Motor neuron (in vitro differentiated cells): ENCODE measurements around the gene ARID2. TPM values are rescaled to one million over a fixed set of nuclear protein-coding genes. Genes with fewer than 3 reads are reported as not detected.

Experiments
- ATAC-seq, 8 experiments: fragments of 200-7000 bp; cut with Tn5 transposase; replicated peaks in 6 of 8; 2 replicates each; pipeline ENCODE4 v1.8.0; 2021; ENCODE audit warnings: mild to moderate bottlenecking in 8 of 8, moderate library complexity in 8 of 8
- H3K27ac ChIP-seq, 2 donors: fragments of 250-450 bp; sonication (Bioruptor Pico); 2 replicates each; pipeline ENCODE4 v1.9.0; 2021; ENCODE audit warnings: antibody characterized with exemption in 2 of 2, mild to moderate bottlenecking in 2 of 2, moderate library complexity in 1 of 2
- H3K4me1 ChIP-seq, 2 donors: fragments of 250-450 bp; sonication (Bioruptor Pico); replicated peaks in 1 of 2; 2 replicates each; pipeline ENCODE4 v1.6.1; 2021; ENCODE audit warnings: antibody characterized with exemption in 2 of 2, mild to moderate bottlenecking in 2 of 2, moderate library complexity in 1 of 2
- H3K4me3 ChIP-seq, 5 donors: fragments of 250-450 bp; sonication (Bioruptor Pico); 2 replicates each; pipeline ENCODE4 v1.9.0; 2021; ENCODE audit warnings: antibody characterized with exemption in 5 of 5, mild to moderate bottlenecking in 5 of 5, moderate library complexity in 4 of 5
- WGBS, 10 experiments: fragments of 450-650 bp; shearing (Covaris generic); methylation state at CpG; one replicate each; pipeline ENCODE4 v1.0.0; 2022; 5-methylcytosine and 5-hydroxymethylcytosine counted together
- in situ Hi-C, 9 experiments: fragments of 400-800 bp; cut with MboI; loops; one replicate each; pipeline ENCODE4 v1.15.0; 2021; ENCODE audit warnings: low sequenced_read_pairs in 9 of 9, low pct_unique_long_range_greater_than_20kb in 2 of 9; ENCODE audit not compliant: unreplicated experiment in 9 of 9
- total RNA-seq, 8 experiments: library from RNA; unstranded; fragments of 300-600 nt; gene quantifications; 2 replicates each; pipeline versions ENCODE4 v1.2.3 to v1.2.4, GENCODE V29; 2022

Gene ARID2
- total RNA-seq, 8 experiments from 2014 or later = 22.4 to 66.4 (median 29.1) TPM

DNA sequence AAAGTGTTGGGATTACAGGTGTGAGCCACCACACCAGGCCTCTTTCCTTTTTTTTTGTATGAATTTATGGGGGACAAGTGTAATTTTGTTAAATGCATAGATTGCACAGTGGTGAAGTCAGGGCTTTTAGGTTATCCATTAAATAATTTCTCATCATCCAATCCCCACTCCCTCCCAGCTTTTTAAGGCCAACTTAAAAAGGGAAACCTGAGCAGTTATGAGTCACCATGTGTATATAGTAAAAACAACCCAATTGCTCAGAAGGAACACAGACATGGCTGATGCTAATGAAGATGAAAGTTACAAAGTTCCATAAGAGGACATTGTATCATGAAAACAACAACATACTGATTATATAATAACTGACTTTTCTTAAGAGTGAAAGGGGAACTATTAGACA lies 25.6 kb upstream of the ARID2 start:
- no peak for ATAC-seq
- Histone ChIP-seq H3K27ac (no peak overlapping the region), H3K4me1 (no peaks in the 10 kb centered on the region), H3K4me3 (no peak overlapping the region)
- in situ Hi-C loops = loop anchor here in 3 of 9 experiments (25.0 kb wide), 1 partner anchor 167 kb away; no protein-coding TSS in a partner anchor

DNA sequence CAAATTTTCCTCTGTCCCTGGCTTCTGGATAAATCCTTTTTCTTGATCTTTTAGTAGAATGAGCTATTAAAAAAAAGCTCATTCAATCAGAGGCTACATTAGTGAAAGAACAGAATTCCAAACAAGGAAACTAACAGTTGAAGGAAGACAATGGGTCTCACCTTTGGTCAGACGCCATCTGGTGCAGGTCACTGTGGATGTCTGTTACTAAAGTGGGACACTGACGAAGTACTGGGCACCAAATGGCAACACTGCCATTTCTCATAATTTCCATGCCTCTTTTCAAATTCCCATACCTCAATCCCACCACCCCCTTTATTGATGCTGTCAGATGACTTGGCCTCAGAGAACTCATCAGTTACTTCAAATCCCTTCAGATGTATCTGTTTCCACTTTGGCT lies 24.5 kb upstream of the ARID2 start:
- Histone ChIP-seq H3K27ac (no peak overlapping the region), H3K4me1 (no peaks in the 10 kb centered on the region), H3K4me3 (no peak overlapping the region)
- in situ Hi-C loops = loop anchor here in 3 of 9 experiments (25.0 kb wide), 1 partner anchor 168 kb away; no protein-coding TSS in a partner anchor
- WGBS, 10 experiments = 64 to 100% (median 83%) methylated on average over 1 to 2 of the region's 2 CpGs; no CpG with 5 or more reads in 3 of the 10 experiments
- ATAC-seq = no peak

DNA sequence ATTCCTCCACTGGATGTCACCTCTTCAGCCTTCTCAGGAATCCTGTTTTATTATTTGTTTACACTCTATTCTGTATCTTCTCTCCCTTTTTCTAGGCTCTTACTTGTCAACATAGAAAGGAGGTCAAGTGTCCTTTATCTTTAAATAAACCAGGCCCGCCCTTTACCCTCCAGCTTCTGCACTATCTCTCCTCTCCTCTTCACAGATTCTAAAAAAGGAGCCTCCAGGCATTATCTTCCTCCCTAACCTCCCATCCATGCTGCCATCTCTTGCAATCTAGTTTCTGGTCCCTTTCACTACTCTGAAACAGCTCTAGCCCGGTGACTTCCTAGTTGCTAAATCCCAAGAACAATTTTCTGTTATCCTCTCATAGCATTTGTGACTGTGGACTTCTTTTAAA lies 24.1 kb upstream of the ARID2 start:
- 80 to 100% (median 100%) methylated on average over 1 to 2 of the region's 2 CpGs for WGBS, 10 experiments
- Histone ChIP-seq H3K4me3 (no peak overlapping the region), H3K27ac (no peak overlapping the region), H3K4me1 (no peaks in the 10 kb centered on the region)
- in situ Hi-C loops = loop anchor here in 3 of 9 experiments (25.0 kb wide), 1 partner anchor 168 kb away; no protein-coding TSS in a partner anchor
- ATAC-seq = no peak

- in situ Hi-C loops = loop anchor here in 3 of 9 experiments (25.0 kb wide), 1 partner anchor 170 kb away; no protein-coding TSS in a partner anchor
- no peak for ATAC-seq
- H3K4me3 ChIP-seq = no peak overlapping the region
- H3K27ac ChIP-seq = no peak overlapping the region
- no peaks in the 10 kb centered on the region for H3K4me1 ChIP-seq
- WGBS, 10 experiments = 63 to 100% (median 74%) methylated on average over 1 to 9 of the region's 10 CpGs
These were observed 22.2 kb upstream of the ARID2 start for GRCh38 chr12:45707241-45707857.

GRCh38 chr12:45708363-45708762 lies 21.1 kb upstream of the ARID2 start:
- ATAC-seq = peak in 1 of 8 experiments; percentile 61
- Histone ChIP-seq H3K27ac (no peak overlapping the region), H3K4me1 (no peaks in the 10 kb centered on the region), H3K4me3 (no peak overlapping the region)
- in situ Hi-C loops = loop anchor here in 3 of 9 experiments (25.0 kb wide), 1 partner anchor 171 kb away; no protein-coding TSS in a partner anchor

- no peak for ATAC-seq
- 71 to 100% (median 96%) methylated on average over 1 to 2 of the region's 2 CpGs for WGBS, 10 experiments
- no peak overlapping the region for H3K27ac ChIP-seq
- in situ Hi-C loops = loop anchor here in 3 of 9 experiments (25.0 kb wide), 1 partner anchor 172 kb away; no protein-coding TSS in a partner anchor
- H3K4me3 ChIP-seq = no peak overlapping the region
- H3K4me1 ChIP-seq = no peaks in the 10 kb centered on the region
These were observed 20.6 kb upstream of the ARID2 start for GRCh38 chr12:45708901-45709300.

- ATAC-seq = no peak
- no peaks in the 10 kb centered on the region for H3K4me1 ChIP-seq
- in situ Hi-C loops = loop anchor here in 3 of 9 experiments (25.0 kb wide), 1 partner anchor 175 kb away; no protein-coding TSS in a partner anchor
- 92 to 100% (median 100%) methylated on average over 2 to 4 of the region's 4 CpGs; no CpG with 5 or more reads in 4 of the 10 experiments for WGBS, 10 experiments
- no peak overlapping the region for H3K4me3 ChIP-seq
- H3K27ac ChIP-seq = no peak overlapping the region
These were observed 17.2 kb upstream of the ARID2 start for GRCh38 chr12:45712319-45712718.

- no peak overlapping the region for H3K4me3 ChIP-seq
- no peak for ATAC-seq
- in situ Hi-C loops = loop anchor here in 3 of 9 experiments (25.0 kb wide), 1 partner anchor 176 kb away; no protein-coding TSS in a partner anchor
- H3K27ac ChIP-seq = no peak overlapping the region
- H3K4me1 ChIP-seq = no peaks in the 10 kb centered on the region
- 57 to 100% (median 93%) methylated on average over 1 to 2 of the region's 2 CpGs; no CpG with 5 or more reads in 2 of the 10 experiments for WGBS, 10 experiments
These were observed 16.4 kb upstream of the ARID2 start for GRCh38 chr12:45713078-45713477.

- WGBS, 10 experiments = 83 to 100% (median 100%) methylated on average over 1 to 4 of the region's 4 CpGs; no CpG with 5 or more reads in 1 of the 10 experiments
- no peak for ATAC-seq
- Histone ChIP-seq H3K27ac (no peak overlapping the region), H3K4me1 (peaks cover 5 to 7% of the 10 kb centered on the region in 2 donors), H3K4me3 (no peak overlapping the region)
- in situ Hi-C loops = loop anchor here in 3 of 9 experiments (25.0 kb wide), 1 partner anchor 181 kb away; no protein-coding TSS in a partner anchor
These were observed 11.2 kb upstream of the ARID2 start for GRCh38 chr12:45718306-45718705.

DNA sequence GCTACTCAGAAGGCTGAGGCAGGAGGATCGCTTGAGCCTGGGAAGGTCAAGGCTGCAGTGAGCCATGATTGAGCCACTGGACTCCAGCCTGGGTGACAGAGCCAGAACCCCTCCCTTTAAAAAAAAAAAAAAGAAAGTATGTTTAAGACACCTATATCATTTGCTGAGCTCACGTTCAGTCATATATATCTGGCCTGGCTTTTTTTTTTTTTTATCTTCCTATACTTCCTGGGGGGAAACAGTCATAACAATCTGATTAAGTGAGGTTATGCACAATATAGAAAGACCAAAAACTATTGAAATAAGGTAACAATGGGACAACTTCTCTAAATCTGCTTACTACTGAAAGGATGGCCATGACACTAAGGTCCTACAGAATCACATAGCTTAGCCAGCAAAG lies 9.4 kb upstream of the ARID2 start:
- peaks cover 5 to 15% of the 10 kb centered on the region in 2 donors for H3K4me1 ChIP-seq
- no peak overlapping the region for H3K4me3 ChIP-seq
- ATAC-seq = no peak
- H3K27ac ChIP-seq = no peak overlapping the region
- WGBS, 10 experiments = 75 to 100% (median 100%) methylated on average over 1 to 2 of the region's 2 CpGs; no CpG with 5 or more reads in 1 of the 10 experiments
- in situ Hi-C loops = loop anchor here in 3 of 9 experiments (25.0 kb wide), 1 partner anchor 183 kb away; no protein-coding TSS in a partner anchor

- peak in 3 of 8 experiments; percentile 37 to 52 (median 37) for ATAC-seq
- WGBS, 10 experiments = 0 to 100% (median 39%) methylated on average over 1 to 2 of the region's 2 CpGs; no CpG with 5 or more reads in 2 of the 10 experiments
- Histone ChIP-seq H3K4me1 (peaks cover 5 to 15% of the 10 kb centered on the region in 2 donors), H3K27ac (no peak overlapping the region), H3K4me3 (no peak overlapping the region)
- in situ Hi-C loops = loop anchor here in 3 of 9 experiments (25.0 kb wide), 1 partner anchor 184 kb away; no protein-coding TSS in a partner anchor
These were observed 8.1 kb upstream of the ARID2 start for GRCh38 chr12:45721369-45721768.

DNA sequence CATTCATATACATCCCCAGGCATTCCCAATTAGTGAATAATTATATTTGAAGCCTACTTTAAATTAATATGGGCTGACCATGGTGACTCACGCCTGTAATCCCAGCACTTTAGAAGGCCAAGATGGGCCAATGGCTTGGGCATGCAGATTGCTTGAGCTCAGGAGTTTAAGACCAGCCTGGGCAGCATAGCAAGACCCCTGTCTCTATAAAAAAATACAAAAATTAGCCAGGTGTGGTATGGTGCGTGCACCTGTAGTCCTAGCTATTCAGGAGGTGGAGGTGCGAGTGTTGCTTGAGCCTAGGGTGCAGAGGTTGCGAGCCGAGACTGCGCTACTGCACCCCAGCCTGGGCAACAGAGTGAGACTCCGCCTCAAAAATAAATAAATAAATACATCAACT lies 7.6 kb upstream of the ARID2 start:
- peaks cover 5 to 15% of the 10 kb centered on the region in 2 donors for H3K4me1 ChIP-seq
- no peak overlapping the region for H3K4me3 ChIP-seq
- in situ Hi-C loops = loop anchor here in 3 of 9 experiments (25.0 kb wide), 1 partner anchor 185 kb away; no protein-coding TSS in a partner anchor
- H3K27ac ChIP-seq = no peak overlapping the region
- WGBS, 10 experiments = 83 to 100% (median 100%) methylated on average over 1 to 6 of the region's 7 CpGs; no CpG with 5 or more reads in 3 of the 10 experiments
- peak in 1 of 8 experiments; percentile 7 for ATAC-seq
